Naive thymus-derived CD4-positive, alpha-beta T cell (primary cell): Measurements from ENCODE around the gene AMMECR1L. TPM values are rescaled to one million over a fixed set of nuclear protein-coding genes. Genes with fewer than 3 reads are reported as not detected.
"Not testable (repeated sequence)": the region's sequence is repeated elsewhere in the genome, so short reads cannot be mapped to it uniquely, and the experiment has no call there.

Experiments used
- ATAC-seq: fragments of 150-1000 bp; cut with Tn5 transposase; 2 replicates; pipeline ENCODE4 v1.10.0; 2021; ENCODE audit warnings: mild to moderate bottlenecking, moderate library complexity
- CTCF ChIA-PET: fragments of 350-600 bp; sonication (Branson Sonifier 250); formaldehyde crosslinking; loops from one replicate; lab custom pipeline; 2021; ENCODE audit warnings: antibody characterized with exemption; lab: Charles Lee
- POLR2A ChIA-PET: fragments of 350-600 bp; sonication (Branson Sonifier 250); formaldehyde crosslinking; loops from one replicate; lab custom pipeline; 2021; ENCODE audit warnings: antibody characterized with exemption, inconsistent platforms; lab: Charles Lee
- DNase-seq, 9 donors: peaks; one replicate each; pipeline versions ENCODE4 v3.0.0 to v3.0.0-alpha.2; 2020 to 2022; ENCODE audit warnings: mixed read lengths in 1 of 9
- H3K27ac ChIP-seq: one replicate; pipeline ENCODE4 v1.7.0; 2013; ENCODE audit warnings: mild to moderate bottlenecking, low read depth, low read length, moderate library complexity
- H3K27me3 ChIP-seq, 2 donors: one replicate each; pipeline ENCODE4 v1.7.0; 2013; ENCODE audit warnings: low read length in 2 of 2, mild to moderate bottlenecking in 2 of 2, moderate library complexity in 2 of 2; ENCODE audit not compliant: control insufficient read depth in 2 of 2, insufficient read depth in 2 of 2
- H3K36me3 ChIP-seq, 3 experiments: 1 replicate in 2 of 3; 2 replicates in 1 of 3; pipeline ENCODE4 v1.7.0; 2013; ENCODE audit warnings: low read length in 3 of 3, mild to moderate bottlenecking in 3 of 3, moderate library complexity in 1 of 3; ENCODE audit not compliant: insufficient read depth in 3 of 3, control insufficient read depth in 2 of 3
- H3K4me1 ChIP-seq, 2 donors: one replicate each; pipeline ENCODE4 v1.7.0; 2013; ENCODE audit warnings: low read length in 2 of 2, mild to moderate bottlenecking in 2 of 2, moderate library complexity in 1 of 2; ENCODE audit not compliant: control insufficient read depth in 2 of 2, insufficient read depth in 2 of 2
- H3K4me3 ChIP-seq: 2 replicates; pipeline ENCODE4 v1.7.0; 2013; ENCODE audit warnings: mild to moderate bottlenecking, low read length
- H3K9me3 ChIP-seq, 3 experiments: 1 replicate in 2 of 3; 2 replicates in 1 of 3; pipeline ENCODE4 v1.7.0; 2013; ENCODE audit warnings: low read length in 3 of 3; ENCODE audit not compliant: control insufficient read depth in 2 of 3
- H3K27ac Mint-ChIP-seq, 9 donors: one replicate each; pipeline ENCODE4 v1.8.0; 2020 to 2022; ENCODE audit warnings: mixed read lengths in 9 of 9, mild to moderate bottlenecking in 8 of 9, moderate library complexity in 5 of 9, inconsistent platforms in 2 of 9
- H3K27me3 Mint-ChIP-seq, 5 donors: one replicate each; pipeline ENCODE4 v1.8.0; 2021 to 2022; ENCODE audit warnings: mixed read lengths in 5 of 5, mild to moderate bottlenecking in 1 of 5
- H3K36me3 Mint-ChIP-seq, 5 donors: one replicate each; pipeline ENCODE4 v1.8.0; 2020 to 2022; ENCODE audit warnings: mixed read lengths in 5 of 5, mild to moderate bottlenecking in 3 of 5, inconsistent platforms in 1 of 5
- H3K4me1 Mint-ChIP-seq, 7 donors: one replicate each; pipeline ENCODE4 v1.8.0; 2020 to 2022; ENCODE audit warnings: mixed read lengths in 7 of 7, mild to moderate bottlenecking in 3 of 7, inconsistent platforms in 1 of 7
- H3K4me3 Mint-ChIP-seq, 10 donors: one replicate each; pipeline ENCODE4 v1.8.0; 2020 to 2022; ENCODE audit warnings: mild to moderate bottlenecking in 10 of 10, mixed read lengths in 10 of 10, moderate library complexity in 6 of 10, inconsistent platforms in 2 of 10
- H3K9me3 Mint-ChIP-seq, 11 donors: one replicate each; pipeline ENCODE4 v1.8.0; 2020 to 2022; ENCODE audit warnings: mixed read lengths in 11 of 11, mild to moderate bottlenecking in 4 of 11, inconsistent platforms in 1 of 11, moderate library complexity in 1 of 11
- intact Hi-C, 2 donors: fragments of 100-400 bp; cut with micrococcal nuclease; formaldehyde crosslinking; loops; one replicate each; pipeline ENCODE4 v1.15.1; 2023
- polyA plus RNA-seq, 2 donors: library from polyadenylated mRNA; unstranded; fragments of 300-500 nt; fragmentation: Illumina TruSeq; gene quantifications; one replicate each; pipeline ENCODE4 v1.2.3, GENCODE V29; 2021
- total RNA-seq, 6 experiments: library from RNA in 5 of 6; stranded (reverse) in 5 of 6; gene quantifications; 1 replicate in 5 of 6; 2 replicates in 1 of 6; pipeline ENCODE4 v1.2.3 and lab custom pipeline; 2021 to 2026

AMMECR1L gene
- total and polyA plus RNA-seq, 7 experiments from 2014 or later: 4.4 to 17.2 (median 12.0) TPM

DNA sequence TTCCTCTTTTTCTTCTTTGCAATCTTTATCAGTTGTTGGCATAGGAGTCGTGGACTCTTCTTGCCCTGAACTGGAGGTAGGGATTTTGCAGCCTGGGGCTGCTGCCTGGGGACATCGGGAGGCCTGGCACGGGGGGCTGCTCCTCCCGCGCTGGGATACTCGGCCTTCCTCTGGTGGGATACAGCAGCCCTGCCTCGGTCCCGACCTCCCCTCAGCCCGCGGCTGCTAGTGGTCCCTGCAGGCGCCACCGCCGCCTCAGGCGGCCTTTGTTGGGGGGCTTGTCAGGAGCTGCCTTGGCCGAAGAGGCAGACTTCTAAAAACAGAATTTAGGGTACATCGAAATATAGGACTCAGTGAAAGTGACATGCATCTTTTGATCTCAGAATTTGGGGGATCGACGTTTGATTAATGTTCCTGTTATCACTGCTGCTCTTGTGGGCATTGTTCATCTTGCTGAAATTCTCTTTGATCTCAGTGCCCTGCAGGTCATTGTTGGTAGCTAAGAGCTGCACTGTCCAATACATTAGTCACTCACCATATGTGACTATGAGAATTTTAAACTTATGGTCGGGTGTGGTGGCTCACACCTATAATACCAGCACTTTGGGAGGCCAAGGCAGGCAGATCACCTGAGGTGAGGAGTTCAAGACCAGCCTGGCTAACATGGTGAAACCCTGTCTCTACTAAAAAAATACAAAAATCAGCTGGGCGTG lies 44.1 kb downstream of the AMMECR1L start:
- ATAC-seq (no peak), DNase-seq (no peak)
- no peaks in the 10 kb centered on the region for H3K4me1 ChIP-seq
- H3K36me3 ChIP-seq: peaks cover 0 to 15% (median 4%) of the 10 kb centered on the region in 3 experiments
- intact Hi-C loops: no loop called here
- Mint-ChIP-seq H3K27me3 (no peaks in the 10 kb centered on the region), H3K36me3 (peaks cover 0 to 15% (median 9%) of the 10 kb centered on the region in 5 donors), H3K4me1 (peaks cover 0 to 6% (median 4%) of the 10 kb centered on the region in 7 donors), H3K9me3 (peaks cover 0 to 4% (median 0%) of the 10 kb centered on the region in 11 donors), H3K27ac (no peak overlapping the region), H3K4me3 (no peak overlapping the region)
- no peak overlapping the region for H3K4me3 ChIP-seq
- ChIA-PET CTCF (no interaction called here), POLR2A (no interaction called here)
- no peak overlapping the region for H3K27ac ChIP-seq
- no peaks in the 10 kb centered on the region for H3K27me3 ChIP-seq
- no peaks in the 10 kb centered on the region for H3K9me3 ChIP-seq

DNA sequence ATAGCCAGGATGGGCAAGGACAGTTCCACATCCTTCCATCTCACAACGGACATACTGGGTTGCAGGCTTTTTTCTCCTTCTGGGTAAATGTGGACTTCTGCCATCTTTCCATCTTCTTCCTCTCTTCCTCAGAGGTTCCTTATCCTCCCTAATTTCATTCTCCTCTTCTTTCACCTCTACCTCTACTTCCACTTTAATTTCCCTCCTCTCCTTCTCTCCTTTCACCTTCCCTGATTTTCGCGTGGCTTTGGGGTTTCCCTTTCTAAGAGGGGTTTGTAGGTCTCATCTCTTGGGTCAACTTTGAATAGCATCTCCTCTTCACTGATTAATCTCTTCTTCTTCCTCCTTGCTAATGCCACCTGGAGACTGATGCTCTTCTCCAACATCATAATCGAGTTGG lies 44.9 kb downstream of the AMMECR1L start:
- ChIA-PET POLR2A (no interaction called here), CTCF (no interaction called here)
- peak overlapping the region in 3 of 9 donors; percentile 4 to 57 (median 18) for H3K27ac Mint-ChIP-seq
- Histone ChIP-seq H3K36me3 (peaks cover 0 to 10% (median 0%) of the 10 kb centered on the region in 3 experiments), H3K4me1 (no peaks in the 10 kb centered on the region), H3K9me3 (no peaks in the 10 kb centered on the region), H3K27ac (no peak overlapping the region), H3K27me3 (no peaks in the 10 kb centered on the region), H3K4me3 (no peak overlapping the region)
- intact Hi-C loops: no loop called here
- no peak for DNase-seq
- no peaks in the 10 kb centered on the region for H3K27me3 Mint-ChIP-seq
- ATAC-seq: no peak
- peaks cover 0 to 9% (median 4%) of the 10 kb centered on the region in 5 donors for H3K36me3 Mint-ChIP-seq
- peaks cover 0 to 4% (median 0%) of the 10 kb centered on the region in 11 donors for H3K9me3 Mint-ChIP-seq
- H3K4me1 Mint-ChIP-seq: peaks cover 0 to 6% (median 4%) of the 10 kb centered on the region in 7 donors
- no peak overlapping the region for H3K4me3 Mint-ChIP-seq

DNA sequence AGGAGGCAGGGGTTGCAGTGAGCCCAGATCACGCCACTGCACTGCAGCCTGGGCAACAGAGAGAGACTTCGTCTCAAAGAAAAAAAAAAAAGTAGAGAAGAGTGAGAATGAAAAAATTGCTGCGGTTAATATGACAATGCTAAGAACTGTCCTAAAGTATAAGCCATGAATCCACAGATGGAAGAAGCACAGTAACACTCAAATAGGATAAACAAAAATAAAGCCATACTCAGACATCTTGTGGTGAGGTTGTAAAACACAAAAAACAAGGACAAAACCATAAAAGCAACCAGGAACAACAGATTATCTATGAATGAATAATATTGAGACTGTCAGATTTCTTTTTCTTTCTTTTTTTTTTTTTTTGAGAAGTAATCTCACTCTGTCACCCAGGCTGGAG lies 50.8 kb downstream of the AMMECR1L start:
- DNase-seq (no peak), ATAC-seq (no peak)
- H3K4me3 Mint-ChIP-seq: no peak overlapping the region
- POLR2A ChIA-PET: interaction anchor here (0.6 kb wide), 1 partner anchor 494 kb away, joined by 3 read pairs; no protein-coding TSS in a partner anchor
- Histone ChIP-seq H3K4me3 (no peak overlapping the region), H3K36me3 (no peaks in the 10 kb centered on the region), H3K27ac (no peak overlapping the region), H3K27me3 (no peaks in the 10 kb centered on the region), H3K9me3 (no peaks in the 10 kb centered on the region), H3K4me1 (peaks cover 9 to 12% of the 10 kb centered on the region in 2 donors)
- H3K27ac Mint-ChIP-seq: peak overlapping the region in 1 of 9 donors; percentile 39
- H3K9me3 Mint-ChIP-seq: no peaks in the 10 kb centered on the region
- H3K4me1 Mint-ChIP-seq: peaks cover under 1 to 12% (median 10%) of the 10 kb centered on the region in 7 donors
- intact Hi-C loops: loop anchor here in 1 of 2 donors (5.0 kb wide), 1 partner anchor 133 kb away; the partner anchor contains the start of gene SFT2D3
- no peaks in the 10 kb centered on the region for H3K36me3 Mint-ChIP-seq
- H3K27me3 Mint-ChIP-seq: no peaks in the 10 kb centered on the region
- CTCF ChIA-PET: interaction anchor here (0.6 kb wide), 1 partner anchor 49 kb away, joined by 3 read pairs; no protein-coding TSS in a partner anchor

DNA sequence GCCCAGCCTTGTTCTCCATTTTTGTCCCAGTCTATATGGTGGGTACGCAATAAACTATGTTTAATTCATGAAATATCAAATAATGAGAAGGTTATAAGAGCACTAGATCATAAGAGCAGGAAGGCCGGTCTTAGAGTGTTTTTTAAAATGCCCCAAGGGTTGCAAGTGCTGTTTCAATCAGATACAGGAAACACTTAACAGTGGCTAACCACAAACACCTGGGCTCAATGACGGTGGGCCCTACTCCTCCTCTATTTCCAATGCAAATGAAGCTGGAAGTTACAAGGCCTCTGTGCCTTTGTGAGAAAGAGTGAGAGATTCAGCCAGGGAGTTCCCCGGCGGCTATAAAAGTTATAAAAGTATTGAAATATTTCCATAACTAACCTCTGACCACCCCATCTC lies 55.9 kb downstream of the AMMECR1L start:
- intact Hi-C loops: loop anchor here (1.0 to 5.0 kb wide), 3 partner anchors 19 to 128 kb away; partner anchors contain the start of genes SFT2D3 (in 1 of the 2) and WDR33 (in 1 of the 2)
- no peaks in the 10 kb centered on the region for H3K36me3 ChIP-seq
- H3K27ac ChIP-seq: peak overlapping the region; percentile 65
- Mint-ChIP-seq H3K4me1 (peaks cover 14 to 29% (median 24%) of the 10 kb centered on the region in 7 donors), H3K27ac (peak overlapping the region; percentile 46 to 92 (median 73)), H3K9me3 (peaks cover 0 to 26% (median 8%) of the 10 kb centered on the region in 11 donors), H3K27me3 (no peaks in the 10 kb centered on the region), H3K4me3 (peak overlapping the region; percentile 3 to 60 (median 50)), H3K36me3 (peaks cover 0 to 25% (median 3%) of the 10 kb centered on the region in 5 donors)
- H3K27me3 ChIP-seq: no peaks in the 10 kb centered on the region
- no peak overlapping the region for H3K4me3 ChIP-seq
- ChIA-PET POLR2A (interaction anchor here (0.6 to 3.2 kb wide), 5 partner anchors 10 to 128 kb away, joined by 3 to 16 read pairs (median 6); partner anchors contain the start of genes SFT2D3 and WDR33), CTCF (no interaction called here)
- no peaks in the 10 kb centered on the region for H3K9me3 ChIP-seq
- H3K4me1 ChIP-seq: peaks cover 18 to 22% of the 10 kb centered on the region in 2 donors
- DNase-seq (peak in 8 of 9 donors; percentile 46 to 76 (median 66)), ATAC-seq (peak; percentile 96)

DNA sequence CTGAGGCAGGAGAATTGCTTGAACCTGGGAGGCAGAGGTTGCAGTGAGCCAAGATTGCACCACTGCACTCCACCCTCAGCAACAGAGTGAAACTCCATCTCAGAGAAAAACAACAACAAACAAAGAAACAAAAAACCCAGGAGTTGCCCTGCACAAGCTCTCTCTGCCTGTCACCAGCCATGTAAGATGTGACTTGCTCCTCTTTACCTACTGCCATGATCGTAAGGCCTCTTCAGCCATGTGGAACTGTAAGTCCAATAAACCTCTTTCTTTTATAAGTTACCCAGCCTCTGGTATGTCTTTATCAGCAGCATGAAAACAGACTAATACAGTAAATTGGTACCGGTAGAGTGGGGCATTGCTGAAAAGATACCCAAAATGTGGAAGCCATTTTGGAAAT lies 59.0 kb downstream of the AMMECR1L start:
- H3K4me3 Mint-ChIP-seq, H3K27me3 ChIP-seq, DNase-seq, H3K36me3 ChIP-seq, H3K9me3 ChIP-seq, ATAC-seq, H3K27ac ChIP-seq, H3K27me3 Mint-ChIP-seq, CTCF ChIA-PET, H3K4me3 ChIP-seq, intact Hi-C loops: not testable (repeated sequence)
- peaks cover 0 to 25% (median 5%) of the 10 kb centered on the region in 5 donors for H3K36me3 Mint-ChIP-seq
- H3K4me1 Mint-ChIP-seq: peaks cover 14 to 29% (median 24%) of the 10 kb centered on the region in 7 donors
- H3K27ac Mint-ChIP-seq: peak overlapping the region in 1 of 9 donors; percentile 28
- H3K9me3 Mint-ChIP-seq: peaks cover 0 to 32% (median 13%) of the 10 kb centered on the region in 11 donors
- POLR2A ChIA-PET: interaction anchor here (0.6 kb wide), 1 partner anchor 75 kb away, joined by 3 read pairs; no protein-coding TSS in a partner anchor
- H3K4me1 ChIP-seq: peaks cover 18 to 22% of the 10 kb centered on the region in 2 donors

DNA sequence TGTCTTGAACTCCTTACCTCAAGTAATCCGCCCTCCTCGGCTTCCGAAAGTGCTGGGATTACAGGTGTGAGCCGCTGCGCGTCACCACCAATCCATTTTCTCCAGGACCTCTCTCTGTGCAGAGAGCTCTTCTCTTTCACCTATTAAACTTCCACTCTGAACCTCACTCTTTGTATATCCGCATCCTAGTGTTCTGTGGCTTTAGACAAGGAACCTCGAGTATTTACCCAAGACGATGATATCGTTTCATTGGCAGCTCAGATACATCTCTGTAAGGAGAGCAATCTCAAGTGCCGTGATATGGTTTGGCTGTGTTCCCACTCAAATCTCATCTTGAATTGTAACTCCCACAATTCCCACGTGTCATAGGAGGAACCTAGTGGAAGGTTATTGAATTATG lies 59.7 kb downstream of the AMMECR1L start:
- CTCF ChIA-PET: no interaction called here
- no peak overlapping the region for H3K4me3 Mint-ChIP-seq
- intact Hi-C loops: no loop called here
- peaks cover 0 to 25% (median 5%) of the 10 kb centered on the region in 5 donors for H3K36me3 Mint-ChIP-seq
- H3K27me3 ChIP-seq: no peaks in the 10 kb centered on the region
- peaks cover 0 to 2% (median 0%) of the 10 kb centered on the region in 3 experiments for H3K9me3 ChIP-seq
- no peak overlapping the region for H3K27ac ChIP-seq
- H3K27me3 Mint-ChIP-seq: peaks cover 0 to 3% (median 0%) of the 10 kb centered on the region in 5 donors
- POLR2A ChIA-PET: interaction anchor here (0.6 to 0.8 kb wide), 2 partner anchors 17 to 74 kb away, joined by 3 read pairs; no protein-coding TSS in a partner anchor
- DNase-seq (no peak), ATAC-seq (no peak)
- no peaks in the 10 kb centered on the region for H3K36me3 ChIP-seq
- H3K4me1 ChIP-seq: peaks cover 18 to 19% of the 10 kb centered on the region in 2 donors
- peaks cover 14 to 27% (median 22%) of the 10 kb centered on the region in 7 donors for H3K4me1 Mint-ChIP-seq
- no peak overlapping the region for H3K4me3 ChIP-seq
- H3K27ac Mint-ChIP-seq: no peak overlapping the region
- H3K9me3 Mint-ChIP-seq: peaks cover 0 to 37% (median 13%) of the 10 kb centered on the region in 11 donors
